HepG2 (cell line): Measurements from ENCODE around the gene FHIP2A.

ENCODE experiments used
- AKNA ChIP-seq: sonication (generic); formaldehyde crosslinking; IDR thresholded peaks from 2 replicates; pipeline ENCODE4 v1.4.0; 2020; ENCODE audit warnings: missing genetic modification reagents, borderline replicate concordance
- FOXO1 ChIP-seq: sonication (generic); formaldehyde crosslinking; IDR thresholded peaks from 2 replicates; pipeline ENCODE4 v1.4.0; 2020; ENCODE audit warnings: missing genetic modification reagents
- MXD1 ChIP-seq: sonication (generic); formaldehyde crosslinking; IDR thresholded peaks from 2 replicates; pipeline ENCODE4 v1.4.0; 2020; ENCODE audit warnings: mild to moderate bottlenecking, missing genetic modification reagents
- PHF8 ChIP-seq: sonication (generic); formaldehyde crosslinking; IDR thresholded peaks from 2 replicates; pipeline ENCODE4 v1.5.0; 2020; ENCODE audit warnings: missing genetic modification reagents
- PTBP1 ChIP-seq: fragments of 200-400 bp; formaldehyde crosslinking; IDR thresholded peaks from 2 replicates; pipeline ENCODE4 v1.6.1; 2018; ENCODE audit warnings: low read length, low read depth; ENCODE audit not compliant: poor library complexity, severe bottlenecking
- TARDBP ChIP-seq: sonication (generic); formaldehyde crosslinking; IDR thresholded peaks from 2 replicates; pipeline ENCODE4 v1.8.0; 2022; ENCODE audit warnings: mild to moderate bottlenecking, missing genetic modification reagents
- ZNF160 ChIP-seq: sonication (generic); formaldehyde crosslinking; IDR thresholded peaks from 2 replicates; pipeline ENCODE4 v1.8.0; 2022; ENCODE audit warnings: mild to moderate bottlenecking, inconsistent platforms, missing genetic modification reagents
- ZNF253 ChIP-seq: sonication (generic); formaldehyde crosslinking; IDR thresholded peaks from 2 replicates; pipeline ENCODE4 v1.8.0; 2022; ENCODE audit warnings: mild to moderate bottlenecking, missing genetic modification reagents, borderline replicate concordance
- ZNF580 ChIP-seq: IDR thresholded peaks from 2 replicates; pipeline ENCODE4 v1.6.1; 2016; ENCODE audit warnings: low read depth, borderline replicate concordance
- ZNF614 ChIP-seq: IDR thresholded peaks from 2 replicates; pipeline ENCODE4 v1.6.1; 2018; ENCODE audit warnings: missing biosample characterization, missing genetic modification reagents, inconsistent platforms, borderline replicate concordance
- TF ChIP-seq, protein P1 (sequence below): sonication (generic); formaldehyde crosslinking; IDR thresholded peaks from 2 replicates; pipeline ENCODE4 v1.4.0; 2020; ENCODE audit warnings: missing genetic modification reagents
- TF ChIP-seq, protein P2 (sequence below): sonication (generic); formaldehyde crosslinking; IDR thresholded peaks from 2 replicates; pipeline ENCODE4 v1.9.0; 2022; ENCODE audit warnings: missing genetic modification reagents, mild to moderate bottlenecking, borderline replicate concordance

DNA sequence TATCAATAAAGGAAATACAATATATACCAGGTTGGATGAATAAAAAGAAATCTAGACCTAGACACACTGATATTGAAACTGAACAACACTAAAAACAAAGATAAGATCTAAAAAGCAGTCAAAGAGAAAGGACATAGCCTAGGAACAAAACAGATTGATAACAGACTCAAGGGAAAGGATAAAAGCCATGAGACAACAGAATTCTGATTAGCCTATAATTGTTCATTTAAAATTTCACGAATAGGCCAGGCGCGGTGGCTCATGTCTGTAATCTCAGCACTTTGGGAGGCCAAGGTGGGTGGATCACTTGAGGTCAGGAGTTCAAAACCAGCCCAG lies 48.4 kb upstream of the FHIP2A start:
- TF ChIP-seq AKNA (CRISPR knock-in tag) (no peak), ZNF253 (no peak), PHF8 (CRISPR knock-in tag) (no peak), ZNF614 (no peak), MXD1 (no peak), ZNF160 (CRISPR knock-in tag) (no peak), PTBP1 (no peak), TARDBP (CRISPR knock-in tag) (no peak), ZNF580 (CRISPR knock-in tag) (no peak), FOXO1 (CRISPR knock-in tag) (no peak)
- TF ChIP-seq, protein P1, sequence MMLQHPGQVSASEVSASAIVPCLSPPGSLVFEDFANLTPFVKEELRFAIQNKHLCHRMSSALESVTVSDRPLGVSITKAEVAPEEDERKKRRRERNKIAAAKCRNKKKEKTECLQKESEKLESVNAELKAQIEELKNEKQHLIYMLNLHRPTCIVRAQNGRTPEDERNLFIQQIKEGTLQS (CRISPR knock-in tag) = no peak
- TF ChIP-seq, protein P2, sequence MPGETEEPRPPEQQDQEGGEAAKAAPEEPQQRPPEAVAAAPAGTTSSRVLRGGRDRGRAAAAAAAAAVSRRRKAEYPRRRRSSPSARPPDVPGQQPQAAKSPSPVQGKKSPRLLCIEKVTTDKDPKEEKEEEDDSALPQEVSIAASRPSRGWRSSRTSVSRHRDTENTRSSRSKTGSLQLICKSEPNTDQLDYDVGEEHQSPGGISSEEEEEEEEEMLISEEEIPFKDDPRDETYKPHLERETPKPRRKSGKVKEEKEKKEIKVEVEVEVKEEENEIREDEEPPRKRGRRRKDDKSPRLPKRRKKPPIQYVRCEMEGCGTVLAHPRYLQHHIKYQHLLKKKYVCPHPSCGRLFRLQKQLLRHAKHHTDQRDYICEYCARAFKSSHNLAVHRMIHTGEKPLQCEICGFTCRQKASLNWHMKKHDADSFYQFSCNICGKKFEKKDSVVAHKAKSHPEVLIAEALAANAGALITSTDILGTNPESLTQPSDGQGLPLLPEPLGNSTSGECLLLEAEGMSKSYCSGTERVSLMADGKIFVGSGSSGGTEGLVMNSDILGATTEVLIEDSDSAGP = no peak
